ENCODE results near the gene RARG. TPM values are rescaled to one million over a fixed set of nuclear protein-coding genes. Genes with fewer than 3 reads are reported as not detected.

Gene RARG
- total and polyA plus RNA-seq, 11 donors, result 6.4 to 22.5 (median 14.4) TPM

DNA sequence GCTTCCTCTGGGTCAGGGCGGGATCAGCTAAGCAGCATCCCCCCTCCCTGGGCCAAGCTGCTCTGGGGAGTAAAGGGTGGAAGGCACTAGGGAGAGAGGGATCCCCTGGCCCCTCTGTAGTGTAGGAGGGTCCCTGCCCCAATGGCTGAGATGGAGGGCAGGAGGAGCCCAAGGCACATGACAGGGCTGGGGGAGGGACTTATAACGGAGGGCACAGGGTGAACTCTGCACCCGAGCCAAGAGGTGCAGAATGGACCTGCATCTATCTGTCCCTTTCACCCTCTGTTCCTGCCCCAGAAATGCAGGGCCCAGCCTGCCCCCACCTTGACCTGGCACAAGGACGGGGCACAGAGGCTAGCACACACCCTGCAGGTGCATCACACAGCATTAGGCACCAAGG, 21.2 kb downstream of the RARG start:
- H3K27ac ChIP-seq, result no peak overlapping the region
- H3K36me3 ChIP-seq, result peaks cover 0 to 56% (median 45%) of the 10 kb centered on the region in 9 donors
- DNase-seq (no peak), ATAC-seq (no peak)
- 53 to 77% (median 64%) methylated on average over 4 of the region's 4 CpGs for WGBS, 4 donors
- TF ChIP-seq POLR2A (IDR thresholded peaks at IDR 0.05), result no peak
- TF ChIP-seq, protein P1, sequence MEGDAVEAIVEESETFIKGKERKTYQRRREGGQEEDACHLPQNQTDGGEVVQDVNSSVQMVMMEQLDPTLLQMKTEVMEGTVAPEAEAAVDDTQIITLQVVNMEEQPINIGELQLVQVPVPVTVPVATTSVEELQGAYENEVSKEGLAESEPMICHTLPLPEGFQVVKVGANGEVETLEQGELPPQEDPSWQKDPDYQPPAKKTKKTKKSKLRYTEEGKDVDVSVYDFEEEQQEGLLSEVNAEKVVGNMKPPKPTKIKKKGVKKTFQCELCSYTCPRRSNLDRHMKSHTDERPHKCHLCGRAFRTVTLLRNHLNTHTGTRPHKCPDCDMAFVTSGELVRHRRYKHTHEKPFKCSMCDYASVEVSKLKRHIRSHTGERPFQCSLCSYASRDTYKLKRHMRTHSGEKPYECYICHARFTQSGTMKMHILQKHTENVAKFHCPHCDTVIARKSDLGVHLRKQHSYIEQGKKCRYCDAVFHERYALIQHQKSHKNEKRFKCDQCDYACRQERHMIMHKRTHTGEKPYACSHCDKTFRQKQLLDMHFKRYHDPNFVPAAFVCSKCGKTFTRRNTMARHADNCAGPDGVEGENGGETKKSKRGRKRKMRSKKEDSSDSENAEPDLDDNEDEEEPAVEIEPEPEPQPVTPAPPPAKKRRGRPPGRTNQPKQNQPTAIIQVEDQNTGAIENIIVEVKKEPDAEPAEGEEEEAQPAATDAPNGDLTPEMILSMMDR (IDR thresholded peaks at IDR 0.05), result no peak
- intact Hi-C loops (cut with DNase I), result loop anchor here in 4 of 10 donors (5.0 to 10.0 kb wide), 4 partner anchors 41 to 294 kb away; partner anchors contain the start of genes ESPL1 (in 3 of the 4), TARBP2 (in 2 of the 4) and NPFF (in 1 of the 4)
- H3K27me3 ChIP-seq, result no peaks in the 10 kb centered on the region
- no peak overlapping the region for H3K4me3 ChIP-seq
- H3K9me3 ChIP-seq, result no peaks in the 10 kb centered on the region
- peaks cover 15 to 74% (median 42%) of the 10 kb centered on the region in 12 donors for H3K4me1 ChIP-seq

DNA sequence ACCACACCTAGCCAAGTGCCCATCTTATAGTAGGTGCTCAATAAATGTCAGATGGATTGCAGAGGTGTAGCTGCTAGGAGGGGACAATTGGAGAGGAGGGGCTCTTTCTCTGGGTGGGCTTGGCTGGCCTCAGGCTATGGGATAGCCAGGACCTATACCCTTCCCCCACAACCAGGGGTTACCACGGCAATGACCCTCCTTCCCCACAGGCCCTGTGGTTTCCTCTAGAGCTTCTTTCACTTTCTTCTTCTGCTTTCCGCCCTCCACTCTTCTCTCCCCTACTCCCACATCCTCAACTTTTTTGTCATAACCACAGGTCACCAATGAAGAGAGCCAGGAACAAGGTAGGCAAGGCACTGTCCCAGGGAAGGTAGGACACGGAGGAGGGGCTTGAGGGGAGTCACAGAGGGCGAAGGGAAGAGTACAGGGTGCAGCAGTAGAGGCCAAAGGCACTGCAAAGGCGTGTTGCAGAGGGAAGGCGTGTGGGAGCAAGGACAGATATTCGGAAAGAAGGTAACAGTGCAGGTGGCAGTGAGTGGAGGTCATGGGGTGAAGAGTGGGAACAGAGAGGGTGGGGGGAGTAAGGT, 23.0 kb downstream of the RARG start:
- ATAC-seq (peak in 2 of 4 donors; percentile 17 to 27), DNase-seq (no peak)
- TF ChIP-seq POLR2A (IDR thresholded peaks at IDR 0.05), result no peak
- TF ChIP-seq, protein P1 (IDR thresholded peaks at IDR 0.05), result no peak
- intact Hi-C loops (cut with DNase I), result no loop called here
- Histone ChIP-seq H3K27me3 (no peaks in the 10 kb centered on the region), H3K27ac (peak overlapping the region in 3 of 12 donors; percentile 24 to 85 (median 29)), H3K9me3 (no peaks in the 10 kb centered on the region), H3K36me3 (peaks cover 0 to 43% (median 40%) of the 10 kb centered on the region in 9 donors), H3K4me1 (peaks cover 6 to 74% (median 23%) of the 10 kb centered on the region in 12 donors), H3K4me3 (peak overlapping the region in 2 of 12 donors; percentile 17 to 53)
- 67 to 76% (median 72%) methylated on average over 7 of the region's 7 CpGs for WGBS, 4 donors

DNA sequence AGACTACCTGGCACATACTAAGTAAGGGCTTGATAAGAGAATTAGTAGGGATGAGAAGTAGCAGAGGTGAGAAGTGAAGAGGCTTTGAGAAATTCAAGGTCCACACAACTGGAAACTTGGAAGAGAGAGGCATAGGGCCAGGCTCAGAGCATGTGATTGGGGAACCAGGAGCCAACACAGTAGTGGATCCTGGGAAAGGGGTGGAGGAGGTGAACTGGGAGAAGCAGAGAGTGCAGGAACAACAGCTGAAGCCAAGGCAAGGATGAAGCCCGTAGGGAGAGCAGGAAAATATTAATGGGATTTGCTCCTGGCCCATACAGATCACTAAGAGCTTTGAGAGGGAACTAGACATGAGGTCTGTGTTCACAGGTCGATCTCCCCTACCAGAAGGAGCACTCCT, 23.6 kb downstream of the RARG start:
- no peaks in the 10 kb centered on the region for H3K9me3 ChIP-seq
- peaks cover 1 to 74% (median 18%) of the 10 kb centered on the region in 12 donors for H3K4me1 ChIP-seq
- H3K36me3 ChIP-seq, result peaks cover 0 to 38% (median 34%) of the 10 kb centered on the region in 9 donors
- intact Hi-C loops (cut with DNase I), result no loop called here
- 47 to 56% (median 53%) methylated on average over 2 of the region's 2 CpGs for WGBS, 4 donors
- ATAC-seq, result peak in 3 of 4 donors; percentile 30 to 49 (median 34)
- no peaks in the 10 kb centered on the region for H3K27me3 ChIP-seq
- peak overlapping the region in 1 of 12 donors; percentile 53 for H3K4me3 ChIP-seq
- TF ChIP-seq, protein P1 (IDR thresholded peaks at IDR 0.05), result no peak
- no peak for TF ChIP-seq POLR2A (IDR thresholded peaks at IDR 0.05)
- peak overlapping the region in 5 of 12 donors; percentile 18 to 85 (median 29) for H3K27ac ChIP-seq
- DNase-seq, result no peak

DNA sequence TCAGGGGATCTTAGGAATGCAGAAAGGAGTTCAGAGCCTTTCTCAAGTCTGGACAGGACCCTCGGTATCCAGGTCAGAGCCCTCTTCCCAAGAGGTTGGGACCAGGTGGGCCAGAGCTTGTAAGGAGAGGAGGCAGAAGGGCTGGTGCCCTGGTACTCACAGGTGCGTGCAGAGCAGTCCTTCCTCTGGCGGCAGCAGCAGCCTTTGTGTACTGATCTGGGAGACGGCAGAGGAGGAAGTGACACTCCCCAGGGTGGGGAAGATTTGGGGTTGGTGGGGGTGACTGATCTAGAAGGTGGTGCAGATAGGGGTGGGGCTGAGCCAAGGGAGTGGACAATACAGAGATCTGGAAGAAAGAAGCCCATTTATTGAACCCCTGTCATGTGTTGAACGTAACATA, 25.0 kb downstream of the RARG start, which contains the start of gene ITGB7:
Gene ITGB7, minus strand, starts transcription at position 210 of the 400 bp plus-strand sequence. CDS start 6,808 bp downstream, outside the sequence.
- Histone ChIP-seq H3K9me3 (no peaks in the 10 kb centered on the region), H3K4me1 (peaks cover 0 to 69% (median 10%) of the 10 kb centered on the region in 12 donors), H3K36me3 (peaks cover 0 to 24% (median 22%) of the 10 kb centered on the region in 9 donors), H3K27ac (peak within 1 kb of the TSS in 4 of 12 donors; percentile 18 to 85 (median 30)), H3K4me3 (peak within 1 kb of the TSS in 1 of 12 donors; percentile 56), H3K27me3 (no peaks in the 10 kb centered on the region)
- DNase-seq (no peak), ATAC-seq (no peak)
- TF ChIP-seq, protein P1 (IDR thresholded peaks at IDR 0.05), result no peak
- no peak for TF ChIP-seq POLR2A (IDR thresholded peaks at IDR 0.05)
- WGBS, 4 donors, result 54 to 73% (median 62%) methylated on average over 5 of the region's 5 CpGs
- intact Hi-C loops (cut with DNase I), result no loop called here

Measured in heart left ventricle (tissue), 16 donors.